ENCODE data around the gene FOXP3.

The FOXP3 gene

GRCh38 chrX:49250066-49250465 is 14.4 kb downstream of the FOXP3 start:
- H3K4me3 ChIP-seq (replicated peaks; ENCODE audit: low read depth, low read length), result no peak overlapping the region
- no peak for DNase-seq (ENCODE audit: extremely low read depth, low read depth)
- no peak for TF ChIP-seq CTCF (IDR thresholded peaks at IDR 0.05; ENCODE audit: low read depth, low read length, missing control alignments)

GRCh38 chrX:49249616-49250015 is 14.9 kb downstream of the FOXP3 start:
- H3K4me3 ChIP-seq (replicated peaks; ENCODE audit: low read depth, low read length), result no peak overlapping the region
- TF ChIP-seq CTCF (IDR thresholded peaks at IDR 0.05; ENCODE audit: low read depth, low read length, missing control alignments), result no peak
- no peak for DNase-seq (ENCODE audit: extremely low read depth, low read depth)

- DNase-seq (ENCODE audit: extremely low read depth, low read depth), result no peak
- H3K4me3 ChIP-seq (replicated peaks; ENCODE audit: low read depth, low read length), result no peak overlapping the region
- TF ChIP-seq CTCF (IDR thresholded peaks at IDR 0.05; ENCODE audit: low read depth, low read length, missing control alignments), result no peak
These were observed 15.4 kb downstream of the FOXP3 start for GRCh38 chrX:49249071-49249470.

- no peak overlapping the region for H3K4me3 ChIP-seq (replicated peaks; ENCODE audit: low read depth, low read length)
- TF ChIP-seq CTCF (IDR thresholded peaks at IDR 0.05; ENCODE audit: low read depth, low read length, missing control alignments), result no peak
- no peak for DNase-seq (ENCODE audit: extremely low read depth, low read depth)
These were observed 16.3 kb downstream of the FOXP3 start for GRCh38 chrX:49247916-49248811.

GRCh38 chrX:49247346-49247745 is 17.2 kb downstream of the FOXP3 start:
- TF ChIP-seq CTCF (IDR thresholded peaks at IDR 0.05; ENCODE audit: low read depth, low read length, missing control alignments), result no peak
- no peak for DNase-seq (ENCODE audit: extremely low read depth, low read depth)
- H3K4me3 ChIP-seq (replicated peaks; ENCODE audit: low read depth, low read length), result no peak overlapping the region

- DNase-seq (ENCODE audit: extremely low read depth, low read depth), result no peak
- no peak overlapping the region for H3K4me3 ChIP-seq (replicated peaks; ENCODE audit: low read depth, low read length)
- no peak for TF ChIP-seq CTCF (IDR thresholded peaks at IDR 0.05; ENCODE audit: low read depth, low read length, missing control alignments)
These were observed 18.0 kb downstream of the FOXP3 start for GRCh38 chrX:49246541-49246940.
